Neural cell (in vitro differentiated cells): ENCODE data around the gene HEATR5B. TPM values are rescaled to one million over a fixed set of nuclear protein-coding genes. Genes with fewer than 3 reads are reported as not detected.

Experiments used
- H2AFZ ChIP-seq: fragments of 200-600, 300-800 bp; sonication (generic), shearing (Covaris generic); 2 replicates; pipeline ENCODE4 v1.6.0; 2014; ENCODE audit warnings: low read depth, mild to moderate bottlenecking, antibody characterized with exemption, low read length, moderate library complexity
- H3F3A ChIP-seq: fragments of 200-600 bp; shearing (Covaris generic); 2 replicates; pipeline ENCODE4 v1.6.1; 2016; ENCODE audit warnings: mild to moderate bottlenecking, moderate library complexity, mixed read lengths, antibody characterized with exemption, low read length; ENCODE audit not compliant: insufficient read depth, poor library complexity, severe bottlenecking
- H3K27ac ChIP-seq: fragments of 200-600, 300-800 bp; sonication (generic), shearing (Covaris generic); 2 replicates; pipeline ENCODE4 v1.5.1; 2014; ENCODE audit warnings: mild to moderate bottlenecking, low read length, moderate library complexity
- H3K27me3 ChIP-seq: fragments of 300-800, 200-600 bp; sonication (generic), shearing (Covaris generic); 2 replicates; pipeline ENCODE4 v1.6.0; 2014; ENCODE audit warnings: mild to moderate bottlenecking, low read depth, low read length, moderate library complexity; ENCODE audit not compliant: insufficient read depth
- H3K36me3 ChIP-seq: fragments of 300-800, 200-600 bp; sonication (generic), shearing (Covaris generic); 2 replicates; pipeline ENCODE4 v1.5.1; 2014; ENCODE audit warnings: mild to moderate bottlenecking, antibody characterized with exemption, low read length, moderate library complexity; ENCODE audit not compliant: insufficient read depth
- H3K4me2 ChIP-seq: fragments of 300-800, 200-600 bp; sonication (generic), shearing (Covaris generic); 2 replicates; pipeline ENCODE4 v1.6.0; 2014; ENCODE audit warnings: mild to moderate bottlenecking, low read length
- H3K4me3 ChIP-seq: fragments of 300-800, 200-600 bp; sonication (generic), shearing (Covaris generic); 2 replicates; pipeline ENCODE4 v1.5.1; 2014; ENCODE audit warnings: mild to moderate bottlenecking, low read length, moderate library complexity
- H3K79me2 ChIP-seq: fragments of 200-600 bp; shearing (Covaris generic); replicated peaks from 2 replicates; pipeline ENCODE4 v1.6.0; 2014; ENCODE audit warnings: mild to moderate bottlenecking, low read length, moderate library complexity; ENCODE audit not compliant: insufficient read depth
- H3K9ac ChIP-seq: fragments of 300-800, 200-600 bp; sonication (generic), shearing (Covaris generic); 2 replicates; pipeline ENCODE4 v1.6.1; 2016; ENCODE audit warnings: mild to moderate bottlenecking, low read length, mixed read lengths
- H3K9me2 ChIP-seq: fragments of 200-600 bp; shearing (Covaris generic); 2 replicates; pipeline ENCODE4 v1.6.1; 2016; ENCODE audit warnings: mild to moderate bottlenecking, low read length, mixed read lengths; ENCODE audit not compliant: insufficient read depth
- H3K9me3 ChIP-seq: fragments of 200-600, 300-800 bp; sonication (generic), shearing (Covaris generic); 2 replicates; pipeline ENCODE4 v1.6.1; 2016; ENCODE audit warnings: mild to moderate bottlenecking, mixed run types, low read length, moderate library complexity, mixed read lengths
- H4K20me1 ChIP-seq: fragments of 200-600 bp; shearing (Covaris generic); 2 replicates; pipeline ENCODE4 v1.6.1; 2016; ENCODE audit warnings: mild to moderate bottlenecking, mixed run types; ENCODE audit not compliant: insufficient read depth
- CTCF ChIP-seq: fragments of 450-650 bp; IDR thresholded peaks from 2 replicates; pipeline ENCODE4 v1.5.1; 2014; ENCODE audit warnings: antibody characterized with exemption, mild to moderate bottlenecking, moderate library complexity; ENCODE audit not compliant: poor library complexity, severe bottlenecking
- EP300 ChIP-seq: fragments of 450-650 bp; conservative IDR thresholded peaks from 2 replicates; pipeline ENCODE4 v1.6.1; 2014; ENCODE audit warnings: antibody characterized with exemption, mild to moderate bottlenecking, moderate library complexity; ENCODE audit not compliant: poor library complexity, severe bottlenecking
- EZH2 ChIP-seq: fragments of 200-600, 300-800 bp; shearing (Covaris generic), sonication (generic); IDR thresholded peaks from 2 replicates; pipeline ENCODE4 v1.6.1; 2014; ENCODE audit warnings: antibody characterized with exemption, low read length, borderline replicate concordance, mild to moderate bottlenecking; ENCODE audit not compliant: insufficient read depth, poor library complexity, severe bottlenecking
- MXI1 ChIP-seq: fragments of 450-650 bp; conservative IDR thresholded peaks from 2 replicates; pipeline ENCODE4 v1.6.1; 2014; ENCODE audit warnings: antibody characterized with exemption, mild to moderate bottlenecking; ENCODE audit not compliant: poor library complexity, severe bottlenecking
- POLR2AphosphoS5 ChIP-seq: IDR thresholded peaks from 2 replicates; pipeline ENCODE4 v1.6.1; 2012
- RAD21 ChIP-seq: fragments of 450-650 bp; conservative IDR thresholded peaks from 2 replicates; pipeline ENCODE4 v1.6.1; 2014; ENCODE audit warnings: antibody characterized with exemption, mild to moderate bottlenecking, moderate library complexity
- REST ChIP-seq: IDR thresholded peaks from 2 replicates; pipeline ENCODE4 v1.6.1; 2012; ENCODE audit warnings: borderline replicate concordance
- SMC3 ChIP-seq: fragments of 450-650 bp; conservative IDR thresholded peaks from 2 replicates; pipeline ENCODE4 v1.6.1; 2014; ENCODE audit warnings: antibody characterized with exemption, mild to moderate bottlenecking, moderate library complexity; ENCODE audit not compliant: poor library complexity
- TAF1 ChIP-seq: IDR thresholded peaks from 2 replicates; pipeline ENCODE4 v1.6.1; 2012; ENCODE audit warnings: low read depth
- polyA plus RNA-seq: library from polyadenylated mRNA; depleted of rRNA; stranded (reverse); fragments of >200 nt; gene quantifications from 2 replicates; pipeline ENCODE4 v1.2.3, GENCODE V29; 2014

Gene HEATR5B
- polyA plus RNA-seq, 1 donor from 2014 or later: 46.0 TPM

GRCh38 chr2:37020212-37020886 is 63.8 kb downstream of the HEATR5B start:
- no peak overlapping the region for H3K4me2 ChIP-seq
- H3K27ac ChIP-seq: no peak overlapping the region

DNA sequence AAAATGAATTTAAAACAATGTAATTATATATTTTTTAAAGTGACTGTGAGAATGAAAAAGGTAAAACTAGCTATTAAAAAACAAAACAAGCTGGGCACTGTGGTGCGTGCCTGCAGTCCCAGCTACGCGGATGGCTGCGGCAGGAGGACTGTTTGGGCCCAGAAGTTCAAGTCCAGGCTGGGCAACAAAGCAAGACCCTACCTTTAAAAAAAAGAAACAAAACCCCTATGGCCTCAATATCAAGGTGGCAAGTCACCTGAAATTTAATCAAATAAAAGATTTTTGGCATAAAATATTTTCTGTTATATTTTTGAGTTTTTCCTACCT is 70.9 kb downstream of the HEATR5B start:
- no peaks in the 10 kb centered on the region for H4K20me1 ChIP-seq
- no peak overlapping the region for H3K27ac ChIP-seq
- no peaks in the 10 kb centered on the region for H3K36me3 ChIP-seq
- no peak overlapping the region for H3K9ac ChIP-seq
- no peak overlapping the region for H3K4me3 ChIP-seq
- H3K27me3 ChIP-seq: no peaks in the 10 kb centered on the region
- no peak overlapping the region for H2AFZ ChIP-seq
- H3K9me3 ChIP-seq: no peaks in the 10 kb centered on the region
- H3F3A ChIP-seq: no peaks in the 10 kb centered on the region
- no peaks in the 10 kb centered on the region for H3K9me2 ChIP-seq
- no peak overlapping the region for H3K4me2 ChIP-seq
- no peaks in the 10 kb centered on the region for H3K79me2 ChIP-seq
- no peak for TF ChIP-seq TAF1
- TF ChIP-seq EZH2: no peak
- no peak for TF ChIP-seq POLR2AphosphoS5
- TF ChIP-seq REST: no peak
- no peak for TF ChIP-seq EP300
- no peak for TF ChIP-seq SMC3

More at GRCh38 chr2:37020212-37020886, 63.8 kb downstream of the HEATR5B start:
- H3K27me3 ChIP-seq: no peaks in the 10 kb centered on the region
- H3K9ac ChIP-seq: no peak overlapping the region
- no peaks in the 10 kb centered on the region for H3K9me2 ChIP-seq
- no peak overlapping the region for H2AFZ ChIP-seq
- H3K9me3 ChIP-seq: no peaks in the 10 kb centered on the region
- no peaks in the 10 kb centered on the region for H3K36me3 ChIP-seq
- no peaks in the 10 kb centered on the region for H3K79me2 ChIP-seq
- no peaks in the 10 kb centered on the region for H3F3A ChIP-seq
- TF ChIP-seq EZH2 (no peak), POLR2AphosphoS5 (no peak), CTCF (no peak), REST (no peak), MXI1 (no peak), EP300 (no peak), SMC3 (no peak), RAD21 (no peak), TAF1 (no peak)
- H4K20me1 ChIP-seq: no peaks in the 10 kb centered on the region
- no peak overlapping the region for H3K4me3 ChIP-seq
